Activated CD8-positive, alpha-beta memory T cell treated with anti-CD3 and anti-CD28 coated beads, Interleukin-2, amount 50 U/mL, for 48 hours (primary cell): Measurements from ENCODE around the gene ULK2.
"Not testable (repeated sequence)": the region's sequence is repeated elsewhere in the genome, so short reads cannot be mapped to it uniquely, and the experiment has no call there.

Source experiments
- DNase-seq: peaks from one replicate; pipeline ENCODE4 v3.0.0-alpha.2; 2020

The ULK2 gene

GRCh38 chr17:19867329-19868078 is at the start of gene ULK2:
TSS of gene ULK2 (minus strand) at chr17:19867936. CDS start at chr17:19867417, 519 bp downstream.
- DNase-seq, result peak; percentile 75

GRCh38 chr17:19915245-19915978 is 47.7 kb upstream of the ULK2 start:
- no peak for DNase-seq

DNA sequence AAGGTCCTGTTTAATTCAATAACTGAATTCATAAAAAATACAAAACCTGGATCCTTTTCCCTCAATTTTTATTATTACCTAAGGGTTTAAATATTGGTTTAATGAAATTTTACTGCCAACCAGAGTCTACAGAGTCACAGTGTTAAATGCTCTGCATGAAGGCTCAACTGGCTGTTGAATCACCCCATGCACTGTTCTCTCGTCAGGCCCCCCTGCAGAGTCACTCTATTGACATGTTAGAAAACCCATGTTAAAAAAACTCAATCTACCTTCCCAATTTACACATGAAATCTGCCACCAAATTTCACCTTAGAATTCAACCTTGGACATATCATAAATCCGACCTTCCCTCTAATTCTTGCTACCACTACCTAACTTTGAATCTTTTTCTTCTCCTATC is 43.3 kb upstream of the ULK2 start:
- DNase-seq, result no peak

- DNase-seq, result no peak
Observed at GRCh38 chr17:19909139-19909538, 41.4 kb upstream of the ULK2 start.

DNA sequence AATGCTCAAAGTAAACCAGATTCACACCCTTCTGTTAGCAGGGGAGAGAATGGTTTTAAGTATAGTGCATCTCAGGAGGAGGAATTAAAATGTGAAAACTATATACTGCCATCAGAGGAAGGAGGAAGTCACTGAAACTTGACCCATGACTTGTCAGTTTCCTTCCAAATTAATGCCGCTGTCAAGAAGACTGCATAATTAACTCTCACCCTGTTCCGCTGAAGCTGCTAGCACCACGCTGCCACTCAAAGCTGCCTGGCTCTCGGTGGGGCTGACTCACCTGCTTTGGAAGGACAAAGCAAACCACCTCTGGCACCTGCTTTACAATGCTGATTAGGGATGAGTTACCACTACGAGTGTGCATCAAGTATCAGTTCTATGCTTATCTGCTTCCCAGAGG is 37.8 kb upstream of the ULK2 start:
- no peak for DNase-seq

DNA sequence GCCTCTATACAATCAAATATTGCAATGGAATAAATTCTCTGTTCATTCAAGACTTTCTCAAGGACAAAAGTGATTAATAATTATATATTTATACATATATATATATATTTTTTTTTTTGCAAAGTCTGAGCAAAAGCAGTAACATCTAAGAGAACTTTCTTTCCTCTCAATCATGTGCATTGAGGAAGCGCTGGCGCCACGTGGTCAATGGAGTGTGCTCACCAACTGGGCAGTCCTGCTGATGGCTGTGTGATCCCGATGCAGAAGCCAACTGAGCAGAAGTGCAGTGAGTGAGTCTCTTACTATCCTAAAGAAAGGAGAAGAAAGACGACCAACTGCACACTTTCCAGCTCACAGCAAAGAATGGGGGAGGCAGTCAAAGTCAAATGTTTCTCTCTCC is 37.2 kb upstream of the ULK2 start:
- no peak for DNase-seq

GRCh38 chr17:19904412-19904811 is 36.7 kb upstream of the ULK2 start:
- DNase-seq, result no peak

- no peak for DNase-seq
Observed at GRCh38 chr17:19900809-19901208, 33.1 kb upstream of the ULK2 start.

DNA sequence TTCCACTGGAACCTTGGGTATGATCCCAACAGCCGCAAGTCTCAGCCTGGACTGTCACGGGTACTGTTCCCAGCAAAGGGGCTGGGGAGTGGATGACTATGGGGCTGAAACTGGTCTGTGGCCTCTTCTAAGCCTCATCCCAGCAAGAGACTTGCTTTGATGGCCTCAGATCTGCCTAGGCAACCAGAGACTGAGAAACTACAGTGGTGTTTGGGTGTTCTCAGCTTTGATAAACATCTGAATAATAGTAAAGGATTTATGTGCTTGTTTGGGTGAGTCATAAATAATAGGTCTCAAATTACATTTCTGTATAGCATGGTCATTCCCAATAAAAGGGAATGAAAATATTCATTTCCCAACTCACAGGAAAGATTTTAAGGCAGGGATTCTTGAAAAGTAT is 30.2 kb upstream of the ULK2 start:
- no peak for DNase-seq

DNA sequence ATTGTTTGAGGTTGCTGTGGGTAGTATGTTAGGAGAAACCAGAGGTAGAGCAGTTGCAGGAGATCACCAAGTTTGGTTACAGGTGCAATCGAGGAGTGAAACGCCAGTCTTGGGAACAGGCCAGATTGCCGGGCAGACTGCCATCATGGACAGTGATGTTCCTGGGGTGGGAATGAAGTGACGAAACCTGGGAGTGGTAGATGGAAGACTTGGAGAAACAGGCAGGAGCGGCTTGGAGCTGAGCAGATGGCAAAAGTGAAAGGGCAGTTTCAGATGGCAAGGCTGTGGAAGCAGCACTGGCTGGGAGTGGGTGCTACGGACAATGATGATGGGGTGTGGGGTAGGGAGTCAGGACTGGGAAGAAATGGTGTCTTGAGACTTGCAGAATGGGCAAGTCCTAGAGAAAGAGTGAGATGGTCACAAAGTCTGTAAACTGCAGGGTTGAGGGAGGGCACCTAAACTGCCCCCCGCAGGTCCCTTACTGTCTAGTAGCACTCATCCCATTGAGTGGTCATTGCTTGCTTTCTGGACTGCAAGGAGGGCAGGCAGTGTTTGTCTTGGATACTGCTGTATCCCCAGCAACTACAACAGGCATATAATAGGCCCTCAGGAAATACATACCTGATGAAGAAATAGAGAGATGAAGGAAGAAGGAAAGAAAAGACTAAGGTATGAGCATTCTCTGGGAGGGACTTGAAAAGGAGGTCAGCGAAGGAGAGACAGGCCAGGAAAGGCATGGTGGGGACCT is 29.5 kb upstream of the ULK2 start:
- no peak for DNase-seq

DNA sequence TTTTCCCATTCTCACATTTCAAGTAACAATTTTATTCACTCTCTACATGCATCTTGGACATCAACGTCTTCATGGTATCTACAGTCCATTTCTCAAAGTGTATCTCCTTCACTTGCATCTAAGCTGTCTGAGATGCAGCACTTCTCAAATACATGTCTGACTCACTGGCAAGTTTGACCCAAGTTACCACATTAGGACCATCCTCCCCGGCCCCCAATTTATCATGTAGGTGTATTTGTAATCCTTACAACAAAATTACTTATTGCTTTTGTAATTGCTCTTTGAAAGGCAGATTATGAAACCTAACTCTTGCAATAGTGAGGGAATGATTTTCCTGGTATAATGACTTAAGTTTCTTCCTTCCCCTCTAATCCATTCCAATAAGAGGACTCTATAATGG is 28.9 kb upstream of the ULK2 start:
- DNase-seq, result no peak

DNA sequence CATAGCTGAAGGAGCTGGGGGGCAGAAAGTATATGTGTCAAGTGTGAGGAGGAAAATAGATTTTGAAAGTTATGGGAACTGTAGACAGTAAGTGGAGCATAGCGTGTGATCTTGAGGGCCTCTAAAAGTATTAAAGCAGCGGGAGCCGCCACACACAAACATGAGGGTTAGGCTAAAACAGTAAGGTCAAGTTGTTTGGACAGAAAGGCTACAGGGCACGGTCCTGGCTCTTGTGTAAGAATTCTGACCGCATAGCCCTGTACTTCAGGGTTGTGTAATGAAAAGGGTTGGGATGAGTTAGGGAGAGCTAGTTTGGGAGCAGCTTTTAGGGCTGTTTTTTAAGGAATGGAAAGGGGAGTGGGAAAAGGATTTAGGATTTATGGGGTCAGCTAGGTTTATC is 22.8 kb upstream of the ULK2 start:
- not testable (repeated sequence) for DNase-seq

GRCh38 chr17:19890001-19890400 is 22.3 kb upstream of the ULK2 start:
- not testable (repeated sequence) for DNase-seq

GRCh38 chr17:19886116-19886515 is 18.4 kb upstream of the ULK2 start:
- no peak for DNase-seq

DNA sequence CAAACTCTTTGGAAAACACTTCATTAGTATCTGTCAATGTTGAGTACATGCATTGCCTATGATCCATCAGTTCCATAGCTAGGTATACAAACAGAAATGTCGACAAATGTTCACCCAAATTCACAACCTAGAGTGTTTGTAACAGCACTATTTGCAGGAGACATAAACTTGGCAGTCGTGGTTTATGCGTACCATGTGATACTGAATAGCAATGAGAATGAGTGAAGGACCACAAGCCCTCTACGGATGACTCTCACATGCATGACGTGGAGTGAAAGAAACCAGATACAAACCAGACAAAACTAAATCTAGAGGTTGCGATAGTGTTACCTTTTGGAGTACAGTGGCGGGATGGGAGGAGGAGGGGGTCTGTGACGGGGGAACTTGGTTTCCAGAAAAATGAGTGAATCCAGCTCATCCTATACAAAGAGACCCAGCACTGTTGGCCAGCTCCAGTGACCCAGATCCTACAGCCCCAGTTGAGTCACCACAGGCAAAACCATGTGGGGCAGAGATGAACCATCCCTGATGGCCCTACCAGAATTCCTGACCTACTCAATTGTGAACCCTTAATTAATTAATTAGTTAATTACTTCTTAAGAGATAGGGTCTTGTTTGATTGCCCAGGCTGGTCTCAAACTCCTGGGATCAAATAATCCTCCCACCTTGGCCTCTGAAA is 15.9 kb upstream of the ULK2 start:
- DNase-seq, result no peak

DNA sequence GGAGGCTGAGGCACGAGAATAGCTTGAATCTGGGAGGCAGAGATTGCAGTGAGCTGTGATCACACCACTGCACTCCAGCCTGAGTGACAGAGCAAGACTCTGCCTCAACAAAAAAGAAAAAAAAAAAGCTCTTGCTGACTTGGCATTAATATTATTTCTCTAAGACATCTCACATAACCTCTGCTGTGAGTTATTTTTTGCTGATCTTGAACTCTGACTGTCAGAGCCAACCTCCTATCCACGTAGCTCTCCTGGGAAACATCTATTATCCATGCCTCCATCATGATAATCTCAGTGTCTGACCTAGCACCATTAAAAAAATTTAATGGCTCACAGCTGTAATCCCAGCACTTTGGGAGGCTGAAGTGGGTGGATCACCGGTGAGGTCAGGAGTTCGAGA is 12.7 kb upstream of the ULK2 start:
- DNase-seq, result no peak

DNA sequence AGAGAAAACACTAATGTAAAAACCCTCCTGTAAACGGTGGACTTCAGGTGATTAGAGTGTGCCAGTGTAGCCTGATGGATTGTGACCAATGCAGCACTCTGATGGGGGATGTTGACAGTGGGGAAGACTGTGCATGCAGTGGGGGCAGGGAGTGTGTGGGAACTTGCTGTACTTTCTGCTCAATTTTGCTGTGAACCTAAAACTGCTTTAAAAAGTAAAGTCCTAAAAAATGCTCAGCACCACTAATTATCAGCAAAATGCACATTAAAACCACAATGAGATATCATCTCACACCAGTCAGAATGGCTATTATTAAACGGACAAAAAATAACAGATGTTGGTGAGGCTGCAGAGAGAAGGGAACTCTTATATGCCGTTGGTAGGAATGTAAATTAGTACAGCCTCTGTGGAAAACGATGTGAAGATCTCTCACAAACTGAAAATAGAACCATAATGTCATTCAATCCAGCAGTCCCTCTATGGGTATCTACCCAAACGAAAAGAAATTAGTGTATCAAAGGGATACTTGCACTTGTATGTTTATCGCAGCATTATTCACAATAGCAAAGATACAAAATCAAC is 9.7 kb upstream of the ULK2 start:
- no peak for DNase-seq

- DNase-seq, result peak; percentile 65
Observed at GRCh38 chr17:19876529-19877161, 8.9 kb upstream of the ULK2 start.

GRCh38 chr17:19874256-19874655 is 6.5 kb upstream of the ULK2 start:
- no peak for DNase-seq

- DNase-seq, result no peak
Observed at GRCh38 chr17:19873346-19873745, 5.6 kb upstream of the ULK2 start.

DNA sequence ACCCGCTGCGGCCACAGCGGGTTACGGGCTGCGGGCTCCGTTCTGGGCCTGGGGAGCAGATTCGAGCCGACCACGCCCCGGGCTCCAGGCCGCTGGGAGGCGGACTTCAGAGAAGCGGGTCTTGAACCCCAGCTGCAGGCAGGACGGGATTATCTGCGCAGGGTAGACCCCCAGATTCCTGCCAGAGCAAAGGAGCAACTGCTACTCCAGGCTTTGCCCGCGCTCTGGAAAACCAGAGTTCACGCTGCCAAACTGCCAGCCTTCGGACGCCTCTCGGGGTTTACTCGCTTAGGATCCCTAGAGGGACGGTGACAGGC is 301 bp upstream of the ULK2 start:
- peak; percentile 60 for DNase-seq

DNA sequence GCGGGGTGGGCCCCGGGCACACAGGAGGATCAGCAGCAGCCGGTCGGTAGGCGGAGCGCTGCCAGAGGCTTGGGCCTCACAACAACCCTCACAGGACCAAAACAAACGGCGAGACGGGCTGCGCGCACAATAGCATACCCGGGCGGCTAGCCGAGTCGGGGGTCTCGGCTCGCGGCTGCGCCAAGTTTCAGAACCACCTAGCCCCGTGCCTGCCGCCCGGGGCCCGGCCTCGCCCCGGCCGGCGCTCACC is 732 bp downstream of the ULK2 start:
- no peak for DNase-seq

DNA sequence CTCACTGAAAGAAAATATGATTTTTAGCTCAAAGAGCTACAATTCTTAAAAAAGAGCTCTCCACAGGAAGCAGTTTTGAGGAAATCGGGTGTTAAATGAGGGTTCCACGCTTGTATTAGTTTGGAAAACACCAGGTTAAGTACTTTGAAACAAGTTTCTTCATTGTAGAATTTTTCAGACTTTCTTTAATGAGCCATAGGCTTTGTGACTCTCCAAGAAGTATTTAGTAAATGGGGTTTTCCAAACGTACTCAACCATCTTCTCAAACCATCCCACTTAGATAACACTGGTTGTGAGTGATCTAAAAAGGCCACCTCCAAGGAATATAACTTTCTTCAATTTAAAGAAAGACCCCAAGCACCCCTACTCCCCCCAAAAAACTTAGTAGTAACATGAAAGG is 2.7 kb downstream of the ULK2 start:
- no peak for DNase-seq
